PC-9 (cell line): ENCODE measurements around the gene FNIP1. TPM values are rescaled to one million over a fixed set of nuclear protein-coding genes. Genes with fewer than 3 reads are reported as not detected.
A peak's percentile ranks its signal among the peaks of the same experiment; 100 is the strongest.

Experiments
- BruUV-seq: library from RNA; stranded (reverse); fragments of 400-500 nt; replicated peaks from 2 replicates; lab custom pipeline; 2021; lab: Mats Ljungman, UMichigan
- CTCF ChIA-PET: fragments of 300-600 bp; sonication (Branson Sonifier 250); formaldehyde crosslinking; loops from one replicate; lab custom pipeline; 2022; ENCODE audit warnings: antibody characterized with exemption; lab: Charles Lee
- POLR2A ChIA-PET: fragments of 300-600 bp; sonication (Branson Sonifier 250); formaldehyde crosslinking; loops from one replicate; lab custom pipeline; 2022; ENCODE audit warnings: antibody characterized with exemption; ENCODE audit not compliant: unreplicated experiment; lab: Charles Lee
- DNase-seq, 2 experiments: peaks; one replicate each; pipeline versions ENCODE4 v3.0.0 to v3.0.0-alpha.2; 2015 to 2022; ENCODE audit warnings: mixed read lengths in 1 of 2
- H2AFZ ChIP-seq: fragments of 200-600 bp; sonication (generic); 2 replicates; pipeline ENCODE4 v1.8.1; 2017; ENCODE audit warnings: antibody characterized with exemption
- H3F3A ChIP-seq: fragments of 200-600 bp; sonication (generic); 2 replicates; pipeline ENCODE4 v1.8.1; 2017; ENCODE audit warnings: antibody characterized with exemption, mild to moderate bottlenecking, low read depth; ENCODE audit not compliant: insufficient read depth
- H3K27ac ChIP-seq: fragments of 200-600 bp; sonication (generic); 2 replicates; pipeline ENCODE4 v1.6.1; 2016; ENCODE audit warnings: mixed run types
- H3K27me3 ChIP-seq: fragments of 200-600 bp; sonication (generic); 2 replicates; pipeline ENCODE4 v1.6.1; 2016; ENCODE audit warnings: low read depth, mixed run types; ENCODE audit not compliant: insufficient read depth
- H3K36me3 ChIP-seq: fragments of 200-600 bp; sonication (generic); 2 replicates; pipeline ENCODE4 v1.6.1; 2016; ENCODE audit warnings: low read depth, mixed run types
- H3K4me1 ChIP-seq: fragments of 200-600 bp; sonication (generic); replicated peaks from 2 replicates; pipeline ENCODE4 v1.6.1; 2016; ENCODE audit warnings: mixed run types; ENCODE audit not compliant: insufficient read depth
- H3K4me2 ChIP-seq: fragments of 200-600 bp; sonication (generic); 2 replicates; pipeline ENCODE4 v1.6.1; 2017; ENCODE audit warnings: mixed run types
- H3K4me3 ChIP-seq: fragments of 200-600 bp; sonication (generic); 2 replicates; pipeline ENCODE4 v1.6.1; 2016; ENCODE audit warnings: mixed run types
- H3K79me2 ChIP-seq: fragments of 200-600 bp; sonication (generic); 2 replicates; pipeline ENCODE4 v1.6.1; 2017; ENCODE audit warnings: low read depth, mixed run types
- H3K9me2 ChIP-seq: fragments of 200-600 bp; sonication (generic); 2 replicates; pipeline ENCODE4 v1.8.1; 2017; ENCODE audit warnings: mild to moderate bottlenecking; ENCODE audit not compliant: insufficient read depth
- H3K9me3 ChIP-seq: fragments of 200-600 bp; sonication (generic); 2 replicates; pipeline ENCODE4 v1.8.1; 2016; ENCODE audit warnings: low read depth; ENCODE audit not compliant: insufficient read depth
- H4K20me1 ChIP-seq: fragments of 200-600 bp; sonication (generic); 2 replicates; pipeline ENCODE4 v1.8.1; 2017; ENCODE audit not compliant: insufficient read depth
- EZH2 ChIP-seq: fragments of 200-600 bp; sonication (generic); IDR thresholded peaks from 2 replicates; pipeline ENCODE4 v1.8.0; 2017; ENCODE audit warnings: antibody characterized with exemption, low read depth
- intact Hi-C: fragments of 100-400 bp; cut with micrococcal nuclease; formaldehyde crosslinking; loops from one replicate; pipeline ENCODE4 v1.10.0; 2022; ENCODE audit not compliant: unreplicated experiment
- total RNA-seq: library from RNA; stranded (reverse); gene quantifications from 2 replicates; pipeline ENCODE4 v1.2.3, GENCODE V29; 2021
- TF ChIP-seq, protein P1 (sequence below): fragments of 200-600 bp; sonication (generic); conservative IDR thresholded peaks from 2 replicates; pipeline ENCODE4 v1.6.1; 2017; ENCODE audit warnings: mixed run types, antibody characterized with exemption, mild to moderate bottlenecking, moderate library complexity

FNIP1 gene
- total RNA-seq, 1 experiment from 2014 or later, result 23.5 TPM

DNA sequence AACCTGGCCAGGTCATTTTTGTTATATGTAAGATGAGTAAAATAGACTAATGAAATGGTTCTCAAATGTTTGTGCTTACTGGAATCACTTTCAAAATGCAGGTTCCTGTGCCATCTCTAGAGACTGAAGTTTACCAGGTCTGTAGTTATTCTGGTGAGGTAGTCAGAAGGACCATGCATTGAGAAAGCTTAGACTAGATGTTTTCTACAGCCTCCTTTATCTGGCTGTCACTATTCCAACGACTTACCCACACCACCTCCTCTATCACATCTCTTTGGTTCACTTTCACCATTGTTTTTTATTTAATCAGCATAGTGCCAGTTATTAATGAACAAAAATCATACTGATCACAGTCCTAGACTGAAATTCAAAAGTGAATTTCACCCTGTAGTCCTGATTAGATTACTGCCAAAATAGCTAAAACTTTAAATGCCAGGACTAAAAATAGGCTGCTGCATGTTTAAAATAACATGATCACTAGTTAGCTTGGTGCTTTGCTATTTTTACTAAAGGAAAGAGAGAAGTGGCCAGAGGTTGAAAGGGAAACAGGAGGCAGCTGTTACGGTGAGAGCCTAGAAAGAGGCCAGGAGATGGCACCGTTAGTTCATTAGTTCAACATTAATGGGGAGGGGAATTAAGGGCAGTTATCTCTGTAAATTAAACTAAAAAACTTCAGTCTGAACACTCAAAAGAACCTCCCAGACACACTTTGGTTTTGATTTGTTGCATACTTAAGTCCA is 13.9 kb upstream of the FNIP1 start:
- H3K79me2 ChIP-seq, result no peaks in the 10 kb centered on the region
- no peaks in the 10 kb centered on the region for H3K9me3 ChIP-seq
- H3F3A ChIP-seq, result no peaks in the 10 kb centered on the region
- no peaks in the 10 kb centered on the region for H3K27me3 ChIP-seq
- peaks cover 8% of the 10 kb centered on the region; the same call in 1 of the 2 replicates for H3K4me1 ChIP-seq
- no peak overlapping the region for H3K4me3 ChIP-seq
- CTCF ChIA-PET, result interaction anchor here (0.7 to 1.0 kb wide), 2 partner anchors 197 to 610 kb away, joined by 4 to 10 read pairs; no protein-coding TSS in a partner anchor
- no peaks in the 10 kb centered on the region for H3K36me3 ChIP-seq
- intact Hi-C loops, result loop anchor here (1.0 kb wide), 2 partner anchors 198 to 253 kb away; no protein-coding TSS in a partner anchor
- no peak overlapping the region for H3K27ac ChIP-seq
- no peaks in the 10 kb centered on the region for H4K20me1 ChIP-seq
- DNase-seq, result no peak
- BruUV-seq, result no TSS peak
- no peak overlapping the region for H3K4me2 ChIP-seq
- no peak overlapping the region for H2AFZ ChIP-seq
- TF ChIP-seq EZH2, result no peak
- TF ChIP-seq, protein P1, sequence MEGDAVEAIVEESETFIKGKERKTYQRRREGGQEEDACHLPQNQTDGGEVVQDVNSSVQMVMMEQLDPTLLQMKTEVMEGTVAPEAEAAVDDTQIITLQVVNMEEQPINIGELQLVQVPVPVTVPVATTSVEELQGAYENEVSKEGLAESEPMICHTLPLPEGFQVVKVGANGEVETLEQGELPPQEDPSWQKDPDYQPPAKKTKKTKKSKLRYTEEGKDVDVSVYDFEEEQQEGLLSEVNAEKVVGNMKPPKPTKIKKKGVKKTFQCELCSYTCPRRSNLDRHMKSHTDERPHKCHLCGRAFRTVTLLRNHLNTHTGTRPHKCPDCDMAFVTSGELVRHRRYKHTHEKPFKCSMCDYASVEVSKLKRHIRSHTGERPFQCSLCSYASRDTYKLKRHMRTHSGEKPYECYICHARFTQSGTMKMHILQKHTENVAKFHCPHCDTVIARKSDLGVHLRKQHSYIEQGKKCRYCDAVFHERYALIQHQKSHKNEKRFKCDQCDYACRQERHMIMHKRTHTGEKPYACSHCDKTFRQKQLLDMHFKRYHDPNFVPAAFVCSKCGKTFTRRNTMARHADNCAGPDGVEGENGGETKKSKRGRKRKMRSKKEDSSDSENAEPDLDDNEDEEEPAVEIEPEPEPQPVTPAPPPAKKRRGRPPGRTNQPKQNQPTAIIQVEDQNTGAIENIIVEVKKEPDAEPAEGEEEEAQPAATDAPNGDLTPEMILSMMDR, result peak; percentile 39
- H3K9me2 ChIP-seq, result no peaks in the 10 kb centered on the region
- POLR2A ChIA-PET, result interaction anchor here (0.6 kb wide), 1 partner anchor 13 kb away, joined by 3 read pairs; no protein-coding TSS in a partner anchor

DNA sequence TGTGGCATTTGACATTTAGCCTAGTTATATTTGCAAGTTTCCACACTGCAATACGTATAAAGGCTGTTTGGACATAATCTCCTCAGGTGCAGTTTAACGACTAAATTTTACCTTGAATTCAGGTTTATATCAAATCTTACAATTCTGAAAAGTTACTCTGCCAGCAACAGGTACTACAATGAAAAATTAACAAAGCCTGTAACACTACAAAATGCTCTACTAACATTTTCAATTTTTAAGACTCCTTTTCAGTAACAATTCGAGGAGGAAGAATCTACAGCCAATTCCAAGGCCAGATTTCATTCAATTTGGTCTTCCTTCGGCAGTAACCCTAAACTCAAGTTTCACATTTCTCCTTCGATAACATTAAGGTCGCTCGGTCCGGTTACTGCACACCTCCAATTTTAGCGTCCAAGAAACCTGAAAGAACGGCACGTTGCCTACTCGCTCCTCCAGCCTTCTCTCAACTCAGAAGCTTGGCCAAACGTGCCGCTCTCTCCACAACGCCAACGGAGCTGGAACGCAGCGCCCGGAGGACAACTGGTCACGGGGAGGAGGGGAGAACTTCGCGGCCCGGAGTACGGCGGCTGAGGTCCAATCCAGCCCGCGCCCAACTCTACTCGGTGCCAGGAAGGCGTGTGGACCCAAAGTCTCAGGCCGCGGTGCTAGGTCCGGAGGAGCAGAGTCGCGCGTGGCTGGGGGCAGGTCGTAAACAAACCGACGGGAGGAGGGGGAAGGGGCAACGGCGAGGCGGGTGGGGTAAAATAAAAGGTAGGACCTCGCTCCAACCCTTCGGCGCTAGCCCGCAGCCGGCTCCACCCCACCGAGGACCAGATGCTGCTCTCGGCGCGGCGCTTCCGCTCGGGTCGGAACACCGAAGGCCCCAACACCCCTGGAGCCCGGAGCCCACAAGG is 681 bp downstream of the FNIP1 start:
- H2AFZ ChIP-seq, result peak overlapping the region; percentile 92
- H3K9me3 ChIP-seq, result no peaks in the 10 kb centered on the region
- H3K27ac ChIP-seq, result peak overlapping the region; percentile 72
- no peaks in the 10 kb centered on the region for H3K9me2 ChIP-seq
- TSS peak; percentile 74 for BruUV-seq
- intact Hi-C loops, result no loop called here
- H3K4me3 ChIP-seq, result peak overlapping the region; percentile 95
- DNase-seq, result peak in 1 of 2 experiments; percentile 45
- peak overlapping the region; percentile 93 for H3K4me2 ChIP-seq
- TF ChIP-seq EZH2, result no peak
- TF ChIP-seq, protein P1, result no peak
- ChIA-PET POLR2A (interaction anchor here (1.0 kb wide), 1 partner anchor 19 kb away, joined by 4 read pairs; no protein-coding TSS in a partner anchor), CTCF (no interaction called here)
- H4K20me1 ChIP-seq, result peaks cover 41% of the 10 kb centered on the region
- H3K27me3 ChIP-seq, result no peaks in the 10 kb centered on the region
- peaks cover 55% of the 10 kb centered on the region for H3K79me2 ChIP-seq
- H3F3A ChIP-seq, result no peaks in the 10 kb centered on the region
- H3K36me3 ChIP-seq, result 0 out of 2 replicates have a peak, but pooled peaks cover 3% of the 10 kb centered on the region
- H3K4me1 ChIP-seq, result peaks cover 14% of the 10 kb centered on the region

DNA sequence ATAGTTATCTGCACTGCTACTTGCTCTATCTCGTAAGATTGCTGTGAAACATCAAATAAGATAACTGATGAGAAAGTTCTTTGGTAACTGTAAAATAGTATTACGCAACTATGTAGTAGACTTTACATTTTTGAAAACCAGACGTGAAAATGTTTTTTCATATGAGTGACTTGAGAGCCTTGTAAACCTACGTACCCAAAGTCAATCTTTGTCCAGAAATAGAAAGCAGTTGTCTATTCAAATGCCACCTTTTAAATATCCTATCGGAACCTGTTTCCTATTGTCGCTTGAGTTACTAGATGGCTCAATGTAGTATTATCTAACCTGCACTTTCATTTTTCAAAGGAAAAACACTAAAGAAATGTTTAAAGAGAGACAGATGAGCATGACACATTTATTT is 1.6 kb downstream of the FNIP1 start:
- no peak for DNase-seq
- peaks cover 64% of the 10 kb centered on the region for H3K79me2 ChIP-seq
- no peaks in the 10 kb centered on the region for H3K27me3 ChIP-seq
- no TSS peak for BruUV-seq
- ChIA-PET POLR2A (no interaction called here), CTCF (no interaction called here)
- peak overlapping the region; percentile 93 for H3K4me2 ChIP-seq
- H3K9me2 ChIP-seq, result no peaks in the 10 kb centered on the region
- peak overlapping the region; percentile 95; the same call in 1 of the 2 replicates for H3K4me3 ChIP-seq
- peaks cover 14% of the 10 kb centered on the region for H3K4me1 ChIP-seq
- intact Hi-C loops, result no loop called here
- no peaks in the 10 kb centered on the region for H3F3A ChIP-seq
- 0 out of 2 replicates have a peak, but pooled peaks cover 3% of the 10 kb centered on the region for H3K36me3 ChIP-seq
- H4K20me1 ChIP-seq, result peaks cover 49% of the 10 kb centered on the region
- no peak overlapping the region for H2AFZ ChIP-seq
- no peaks in the 10 kb centered on the region for H3K9me3 ChIP-seq
- TF ChIP-seq, protein P1, result no peak
- no peak overlapping the region for H3K27ac ChIP-seq
